Panc1 (cell line): Measurements from ENCODE around the gene IRF3. TPM values are rescaled to one million over a fixed set of nuclear protein-coding genes. Genes with fewer than 3 reads are reported as not detected.

ENCODE experiments used
- ATAC-seq: fragments of 200-7000 bp; cut with Tn5 transposase; 2 replicates; pipeline ENCODE4 v1.9.1; 2020; ENCODE audit warnings: mild to moderate bottlenecking, moderate library complexity
- BruUV-seq: library from RNA; stranded (reverse); fragments of 400-500 nt; replicated peaks from 2 replicates; lab custom pipeline; 2021; lab: Mats Ljungman, UMichigan
- CTCF ChIA-PET: fragments of 300-600 bp; sonication (Branson Sonifier 250); formaldehyde crosslinking; loops from one replicate; lab custom pipeline; 2022; ENCODE audit warnings: antibody characterized with exemption; lab: Charles Lee
- POLR2A ChIA-PET: fragments of 300-600 bp; sonication (Branson Sonifier 250); formaldehyde crosslinking; loops from one replicate; lab custom pipeline; 2022; ENCODE audit warnings: antibody characterized with exemption; lab: Charles Lee
- DNase-seq: peaks from one replicate; pipeline ENCODE4 v3.0.0-alpha.2; 2010; ENCODE audit warnings: low read depth, low spot score
- H3K27ac ChIP-seq: 2 replicates; pipeline ENCODE4 v1.5.1; 2011; ENCODE audit warnings: mild to moderate bottlenecking, low read length, inconsistent platforms
- H3K27me3 ChIP-seq: fragments of 200-500 bp; sonication (Bioruptor generic); 2 replicates; pipeline ENCODE4 v1.6.0; 2014; ENCODE audit warnings: low read length, inconsistent platforms; ENCODE audit not compliant: control insufficient read depth, insufficient read depth
- H3K36me3 ChIP-seq: fragments of 200-500 bp; sonication (Bioruptor generic); 2 replicates; pipeline ENCODE4 v1.5.1; 2014; ENCODE audit warnings: inconsistent platforms, mild to moderate bottlenecking, low read length, moderate library complexity; ENCODE audit not compliant: control insufficient read depth, insufficient read depth
- H3K4me1 ChIP-seq: 2 replicates; pipeline ENCODE4 v1.5.1; 2011; ENCODE audit warnings: inconsistent platforms, mild to moderate bottlenecking, low read length, moderate library complexity; ENCODE audit not compliant: control insufficient read depth, insufficient read depth
- H3K4me3 ChIP-seq, 2 experiments: 2 replicates each; pipeline ENCODE4 v1.5.1; 2011 to 2012; ENCODE audit warnings: low read depth in 2 of 2, low read length in 2 of 2, mild to moderate bottlenecking in 2 of 2, inconsistent platforms in 1 of 2, moderate library complexity in 1 of 2
- H3K9me3 ChIP-seq: fragments of 200-500 bp; sonication (Bioruptor generic); 2 replicates; pipeline ENCODE4 v1.5.1; 2014; ENCODE audit warnings: low read depth, mild to moderate bottlenecking, inconsistent platforms, low read length, moderate library complexity; ENCODE audit not compliant: control insufficient read depth, insufficient read depth
- CTCF ChIP-seq: fragments of 450-650 bp; IDR thresholded peaks from 2 replicates; pipeline ENCODE4 v1.5.1; 2017; ENCODE audit warnings: mild to moderate bottlenecking
- POLR2AphosphoS5 ChIP-seq: IDR thresholded peaks from 2 replicates; pipeline ENCODE4 v1.6.1; 2012; ENCODE audit warnings: mild to moderate bottlenecking, low read depth, low read length, moderate library complexity
- REST ChIP-seq, 2 experiments: IDR thresholded peaks; 2 replicates each; pipeline ENCODE4 v1.6.1; 2011 to 2012; ENCODE audit warnings: low read depth in 2 of 2, control low read depth in 1 of 2, low read length in 1 of 2, mild to moderate bottlenecking in 1 of 2, moderate library complexity in 1 of 2; ENCODE audit not compliant: insufficient read depth in 1 of 2
- SIN3A ChIP-seq: IDR thresholded peaks from 2 replicates; pipeline ENCODE4 v1.6.1; 2012; ENCODE audit warnings: low read depth, mild to moderate bottlenecking, low read length, moderate library complexity, borderline replicate concordance; ENCODE audit not compliant: insufficient read depth
- TCF7L2 ChIP-seq: IDR thresholded peaks from 2 replicates; pipeline ENCODE4 v1.6.1; 2011; ENCODE audit warnings: mild to moderate bottlenecking, low read depth, low read length, inconsistent platforms
- in situ Hi-C: cut with HindIII; loops from 2 replicates; pipeline ENCODE4 v1.10.0; 2016; ENCODE audit warnings: low sequenced_read_pairs, low pct_unique_long_range_greater_than_20kb
- intact Hi-C: fragments of 100-400 bp; cut with micrococcal nuclease; formaldehyde crosslinking; loops from one replicate; pipeline ENCODE4 v1.10.0; 2022; ENCODE audit not compliant: unreplicated experiment
- total RNA-seq: library from RNA; stranded (reverse); gene quantifications from one replicate; pipeline ENCODE4 v1.2.1, GENCODE V29; 2021; ENCODE audit not compliant: unreplicated experiment

Gene IRF3
- total RNA-seq, 1 experiment from 2014 or later, result 109 TPM

GRCh38 chr19:49686503-49687088, 20.9 kb upstream of the IRF3 start:
- POLR2A ChIA-PET, result no interaction called here
- ATAC-seq, result no peak
- no TSS peak for BruUV-seq
- no peak for DNase-seq
- CTCF ChIA-PET, result interaction anchor here (0.6 kb wide), 1 partner anchor 55 kb away, joined by 10 read pairs; no protein-coding TSS in a partner anchor
- intact Hi-C loops, result no loop called here
- in situ Hi-C loops, result no loop called here
- Histone ChIP-seq H3K4me3 (no peak overlapping the region), H3K27ac (no peak overlapping the region), H3K27me3 (no peaks in the 10 kb centered on the region), H3K9me3 (no peaks in the 10 kb centered on the region), H3K4me1 (0 out of 2 replicates have a peak, but pooled peaks cover 2% of the 10 kb centered on the region), H3K36me3 (peaks cover 10% of the 10 kb centered on the region)
- TF ChIP-seq SIN3A (no peak), CTCF (no peak), REST (IDR thresholded peaks at IDR 0.05; ENCODE audit: insufficient read depth in 1 of 2, low read depth in 2 of 2, low read length in 1 of 2) (no peak), TCF7L2 (no peak), POLR2AphosphoS5 (no peak)

GRCh38 chr19:49685845-49686332, 20.2 kb upstream of the IRF3 start:
- intact Hi-C loops, result no loop called here
- in situ Hi-C loops, result no loop called here
- H3K27ac ChIP-seq, result no peak overlapping the region
- no peak for TF ChIP-seq CTCF
- no peak for TF ChIP-seq REST (IDR thresholded peaks at IDR 0.05; ENCODE audit: insufficient read depth in 1 of 2, low read depth in 2 of 2, low read length in 1 of 2)
- no peak for TF ChIP-seq POLR2AphosphoS5
- no peak for TF ChIP-seq SIN3A
- TF ChIP-seq TCF7L2, result no peak
- H3K27me3 ChIP-seq, result no peaks in the 10 kb centered on the region
- DNase-seq (no peak), ATAC-seq (no peak)
- peaks cover 14% of the 10 kb centered on the region for H3K36me3 ChIP-seq
- H3K4me3 ChIP-seq, result no peak overlapping the region
- 0 out of 2 replicates have a peak, but pooled peaks cover 6% of the 10 kb centered on the region for H3K4me1 ChIP-seq
- ChIA-PET CTCF (interaction anchor here (0.6 to 0.8 kb wide), 2 partner anchors 31 to 56 kb away, joined by 3 to 10 read pairs; no protein-coding TSS in a partner anchor), POLR2A (interaction anchor here (0.5 kb wide), 1 partner anchor 129 kb away, joined by 3 read pairs; no protein-coding TSS in a partner anchor)
- no TSS peak for BruUV-seq
- no peaks in the 10 kb centered on the region for H3K9me3 ChIP-seq
